ENCODE data around the gene SLCO4A1. TPM values are rescaled to one million over a fixed set of nuclear protein-coding genes. Genes with fewer than 3 reads are reported as not detected.

Gene SLCO4A1
- total and polyA plus RNA-seq, 8 donors, result 0.58 to 44.3 (median 11.9) TPM

- WGBS, 5 donors, result 65 to 76% (median 71%) methylated on average over 20 to 22 of the region's 22 CpGs
- no peak for TF ChIP-seq POLR2A (IDR thresholded peaks at IDR 0.05)
- TF ChIP-seq EP300 (IDR thresholded peaks at IDR 0.05), result no peak
- TF ChIP-seq, protein P1, sequence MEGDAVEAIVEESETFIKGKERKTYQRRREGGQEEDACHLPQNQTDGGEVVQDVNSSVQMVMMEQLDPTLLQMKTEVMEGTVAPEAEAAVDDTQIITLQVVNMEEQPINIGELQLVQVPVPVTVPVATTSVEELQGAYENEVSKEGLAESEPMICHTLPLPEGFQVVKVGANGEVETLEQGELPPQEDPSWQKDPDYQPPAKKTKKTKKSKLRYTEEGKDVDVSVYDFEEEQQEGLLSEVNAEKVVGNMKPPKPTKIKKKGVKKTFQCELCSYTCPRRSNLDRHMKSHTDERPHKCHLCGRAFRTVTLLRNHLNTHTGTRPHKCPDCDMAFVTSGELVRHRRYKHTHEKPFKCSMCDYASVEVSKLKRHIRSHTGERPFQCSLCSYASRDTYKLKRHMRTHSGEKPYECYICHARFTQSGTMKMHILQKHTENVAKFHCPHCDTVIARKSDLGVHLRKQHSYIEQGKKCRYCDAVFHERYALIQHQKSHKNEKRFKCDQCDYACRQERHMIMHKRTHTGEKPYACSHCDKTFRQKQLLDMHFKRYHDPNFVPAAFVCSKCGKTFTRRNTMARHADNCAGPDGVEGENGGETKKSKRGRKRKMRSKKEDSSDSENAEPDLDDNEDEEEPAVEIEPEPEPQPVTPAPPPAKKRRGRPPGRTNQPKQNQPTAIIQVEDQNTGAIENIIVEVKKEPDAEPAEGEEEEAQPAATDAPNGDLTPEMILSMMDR (IDR thresholded peaks at IDR 0.05), result no peak
- no peak for TF ChIP-seq POLR2AphosphoS5 (IDR thresholded peaks at IDR 0.05)
- Histone ChIP-seq H3K4me3 (no peak overlapping the region), H3K27me3 (peaks cover 0 to 53% (median 19%) of the 10 kb centered on the region in 3 donors), H3K4me1 (no peaks in the 10 kb centered on the region), H3K36me3 (no peaks in the 10 kb centered on the region), H3K9me3 (no peaks in the 10 kb centered on the region), H3K27ac (no peak overlapping the region)
- no peak for DNase-seq
- intact Hi-C loops (cut with DNase I; ENCODE audit: low total_unique reads), result no loop called here
Measured at GRCh38 chr20:62692801-62693523, 50.7 kb downstream of the SLCO4A1 start.

DNA sequence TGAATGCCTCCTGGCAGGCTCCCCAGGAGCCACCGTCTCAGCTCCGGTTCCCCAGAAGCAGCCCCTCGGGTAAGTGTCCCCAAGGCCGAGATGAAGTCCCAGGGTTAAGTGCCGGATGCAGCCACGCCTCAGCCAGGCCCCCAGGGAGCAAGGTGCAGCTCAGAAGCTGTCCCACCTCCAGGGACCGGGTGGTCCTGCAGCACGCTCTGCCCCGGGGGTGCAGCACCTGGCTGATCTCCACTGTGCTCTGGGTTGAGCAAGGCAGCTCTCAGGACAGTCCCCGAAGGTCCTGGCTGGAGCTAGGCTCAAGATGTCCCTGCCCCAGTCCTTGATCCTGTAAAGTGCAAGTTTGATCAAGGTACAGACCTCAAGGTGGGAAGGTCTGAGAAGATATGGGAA is 51.2 kb downstream of the SLCO4A1 start:
- DNase-seq, result no peak

GRCh38 chr20:62694106-62694505 is 51.8 kb downstream of the SLCO4A1 start:
- Histone ChIP-seq H3K36me3 (no peaks in the 10 kb centered on the region), H3K27ac (no peak overlapping the region), H3K4me3 (no peak overlapping the region), H3K27me3 (peaks cover 0 to 46% (median 19%) of the 10 kb centered on the region in 3 donors), H3K4me1 (no peaks in the 10 kb centered on the region), H3K9me3 (no peaks in the 10 kb centered on the region)
- 62 to 93% (median 72%) methylated on average over 3 to 10 of the region's 10 CpGs for WGBS, 5 donors
- TF ChIP-seq POLR2A (IDR thresholded peaks at IDR 0.05) (no peak), POLR2AphosphoS5 (IDR thresholded peaks at IDR 0.05) (no peak), EP300 (IDR thresholded peaks at IDR 0.05) (no peak)
- TF ChIP-seq, protein P1 (IDR thresholded peaks at IDR 0.05), result no peak
- intact Hi-C loops (cut with DNase I; ENCODE audit: low total_unique reads), result no loop called here
- no peak for DNase-seq

More for the DNA sequence above, 51.2 kb downstream of the SLCO4A1 start:
- no peaks in the 10 kb centered on the region for H3K36me3 ChIP-seq
- H3K4me3 ChIP-seq, result no peak overlapping the region
- H3K4me1 ChIP-seq, result no peaks in the 10 kb centered on the region
- intact Hi-C loops (cut with DNase I; ENCODE audit: low total_unique reads), result no loop called here
- H3K27ac ChIP-seq, result no peak overlapping the region
- H3K27me3 ChIP-seq, result peaks cover 0 to 47% (median 19%) of the 10 kb centered on the region in 3 donors
- 66 to 78% (median 69%) methylated on average over 9 to 10 of the region's 10 CpGs for WGBS, 5 donors
- no peak for TF ChIP-seq POLR2A (IDR thresholded peaks at IDR 0.05)
- TF ChIP-seq, protein P1 (IDR thresholded peaks at IDR 0.05), result no peak
- no peaks in the 10 kb centered on the region for H3K9me3 ChIP-seq

DNA sequence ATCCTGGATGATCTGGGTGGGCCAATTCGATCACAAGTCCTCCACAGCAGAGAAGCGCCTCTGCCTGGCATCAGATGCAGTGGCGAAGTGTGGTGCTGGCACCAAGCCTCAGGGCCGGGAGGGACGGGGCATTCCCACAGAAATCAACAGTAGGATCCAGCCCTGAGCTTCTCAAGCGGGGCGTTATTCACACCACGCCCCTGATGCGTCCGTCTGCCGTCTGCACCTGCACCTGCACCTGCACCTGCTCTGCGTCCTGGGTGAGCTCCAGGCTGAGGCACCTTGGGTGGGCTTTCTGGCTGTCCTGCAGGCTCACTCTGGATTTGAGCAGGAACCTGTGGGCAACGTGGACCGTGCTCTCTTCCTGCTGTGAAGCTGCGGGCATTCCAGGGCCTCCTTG is 52.6 kb downstream of the SLCO4A1 start:
- Histone ChIP-seq H3K4me3 (no peak overlapping the region), H3K9me3 (no peaks in the 10 kb centered on the region), H3K4me1 (no peaks in the 10 kb centered on the region), H3K27me3 (peaks cover 0 to 49% (median 17%) of the 10 kb centered on the region in 3 donors), H3K36me3 (no peaks in the 10 kb centered on the region), H3K27ac (no peak overlapping the region)
- intact Hi-C loops (cut with DNase I; ENCODE audit: low total_unique reads), result no loop called here
- no peak for DNase-seq
- WGBS, 5 donors, result 68 to 78% (median 69%) methylated on average over 13 to 15 of the region's 15 CpGs
- TF ChIP-seq, protein P1 (IDR thresholded peaks at IDR 0.05), result no peak
- no peak for TF ChIP-seq POLR2A (IDR thresholded peaks at IDR 0.05)
- no peak for TF ChIP-seq POLR2AphosphoS5 (IDR thresholded peaks at IDR 0.05)
- TF ChIP-seq EP300 (IDR thresholded peaks at IDR 0.05), result no peak
